HepG2 (cell line): ENCODE results near the gene KCTD13. TPM values are rescaled to one million over a fixed set of nuclear protein-coding genes. Genes with fewer than 3 reads are reported as not detected.

Source experiments
- BRCA1 ChIP-seq: sonication (generic); formaldehyde crosslinking; IDR thresholded peaks from 2 replicates; pipeline ENCODE4 v1.4.0; 2020; ENCODE audit warnings: missing genetic modification reagents
- CAMTA2 ChIP-seq: sonication (generic); formaldehyde crosslinking; IDR thresholded peaks from 2 replicates; pipeline ENCODE4 v1.4.0; 2020; ENCODE audit warnings: mild to moderate bottlenecking, missing genetic modification reagents, borderline replicate concordance
- CREM ChIP-seq, 2 experiments: sonication (generic) in 1 of 2; formaldehyde crosslinking in 1 of 2; IDR thresholded peaks; 2 replicates each; pipeline versions ENCODE4 v1.4.0 to v1.6.1; 2016 to 2020; ENCODE audit warnings: antibody characterized with exemption in 1 of 2, mild to moderate bottlenecking in 1 of 2, missing genetic modification reagents in 1 of 2
- ELF4 ChIP-seq: sonication (generic); formaldehyde crosslinking; IDR thresholded peaks from 2 replicates; pipeline ENCODE4 v1.5.0; 2020; ENCODE audit warnings: missing genetic modification reagents, mild to moderate bottlenecking, moderate library complexity, borderline replicate concordance
- GPN1 ChIP-seq: sonication (generic); formaldehyde crosslinking; IDR thresholded peaks from 2 replicates; pipeline ENCODE4 v1.5.1; 2020; ENCODE audit warnings: missing genetic modification reagents, borderline replicate concordance
- MXD4 ChIP-seq: IDR thresholded peaks from 2 replicates; pipeline ENCODE4 v1.6.1; 2016; ENCODE audit warnings: mild to moderate bottlenecking, missing biosample characterization, missing genetic modification reagents
- PHF8 ChIP-seq: sonication (generic); formaldehyde crosslinking; IDR thresholded peaks from 2 replicates; pipeline ENCODE4 v1.5.0; 2020; ENCODE audit warnings: missing genetic modification reagents
- ZNF230 ChIP-seq: sonication (generic); formaldehyde crosslinking; IDR thresholded peaks from 2 replicates; pipeline ENCODE4 v1.4.0; 2020; ENCODE audit warnings: mild to moderate bottlenecking, missing genetic modification reagents
- ZNF546 ChIP-seq: sonication (generic); formaldehyde crosslinking; conservative IDR thresholded peaks from 2 replicates; pipeline ENCODE4 v1.8.1; 2023; ENCODE audit warnings: mild to moderate bottlenecking, missing genetic modification reagents
- polyA plus RNA-seq, 8 experiments: library from polyadenylated mRNA; depleted of rRNA in 3 of 8; stranded (reverse) in 7 of 8; unstranded in 1 of 8; fragments of >200 nt; fragmentation: Illumina TruSeq in 4 of 8; extraction: Trizol in 4 of 8; gene quantifications; 2 replicates each; pipeline versions ENCODE4 v1.2.1 to v1.2.3, GENCODE V29; 2011 to 2016; ENCODE audit warnings: low read depth in 4 of 8, missing spikeins in 1 of 8, mixed read lengths in 1 of 8; ENCODE audit not compliant: insufficient read depth in 1 of 8
- total RNA-seq, 5 experiments: library from RNA; depleted of rRNA; stranded (reverse); fragments of >200 nt; fragmentation: Illumina TruSeq; extraction: Trizol; gene quantifications; 2 replicates each; pipeline ENCODE4 v1.2.3, GENCODE V29; 2016; ENCODE audit warnings: low read depth in 1 of 5
- TF ChIP-seq, protein P1 (sequence below): sonication (generic); formaldehyde crosslinking; IDR thresholded peaks from 2 replicates; pipeline ENCODE4 v1.5.0; 2020; ENCODE audit warnings: mild to moderate bottlenecking, missing genetic modification reagents, borderline replicate concordance
- TF ChIP-seq, protein P2 (sequence below): IDR thresholded peaks from 2 replicates; pipeline ENCODE4 v1.6.1; 2012; ENCODE audit warnings: inconsistent platforms
- TF ChIP-seq, protein P3 (sequence below): sonication (generic); formaldehyde crosslinking; IDR thresholded peaks from 2 replicates; pipeline ENCODE4 v1.4.0; 2020; ENCODE audit warnings: mild to moderate bottlenecking, missing genetic modification reagents
- TF ChIP-seq, protein P4 (sequence below): sonication (generic); formaldehyde crosslinking; IDR thresholded peaks from 2 replicates; pipeline ENCODE4 v1.8.1; 2022; ENCODE audit warnings: low read depth, mild to moderate bottlenecking, missing genetic modification reagents
- TF ChIP-seq, protein P5 (sequence below): sonication (generic); formaldehyde crosslinking; IDR thresholded peaks from 2 replicates; pipeline ENCODE4 v1.4.0; 2020; ENCODE audit warnings: missing genetic modification reagents
- TF ChIP-seq, protein P6 (sequence below): sonication (generic); formaldehyde crosslinking; IDR thresholded peaks from 2 replicates; pipeline ENCODE4 v1.4.0; 2020; ENCODE audit warnings: missing genetic modification reagents, borderline replicate concordance

Gene KCTD13
- total and polyA plus RNA-seq, 2 of the 13 experiments (the other 11 are each of a cell fraction or from before 2014, with no cell fraction given): 6.3 to 14.7 TPM

DNA sequence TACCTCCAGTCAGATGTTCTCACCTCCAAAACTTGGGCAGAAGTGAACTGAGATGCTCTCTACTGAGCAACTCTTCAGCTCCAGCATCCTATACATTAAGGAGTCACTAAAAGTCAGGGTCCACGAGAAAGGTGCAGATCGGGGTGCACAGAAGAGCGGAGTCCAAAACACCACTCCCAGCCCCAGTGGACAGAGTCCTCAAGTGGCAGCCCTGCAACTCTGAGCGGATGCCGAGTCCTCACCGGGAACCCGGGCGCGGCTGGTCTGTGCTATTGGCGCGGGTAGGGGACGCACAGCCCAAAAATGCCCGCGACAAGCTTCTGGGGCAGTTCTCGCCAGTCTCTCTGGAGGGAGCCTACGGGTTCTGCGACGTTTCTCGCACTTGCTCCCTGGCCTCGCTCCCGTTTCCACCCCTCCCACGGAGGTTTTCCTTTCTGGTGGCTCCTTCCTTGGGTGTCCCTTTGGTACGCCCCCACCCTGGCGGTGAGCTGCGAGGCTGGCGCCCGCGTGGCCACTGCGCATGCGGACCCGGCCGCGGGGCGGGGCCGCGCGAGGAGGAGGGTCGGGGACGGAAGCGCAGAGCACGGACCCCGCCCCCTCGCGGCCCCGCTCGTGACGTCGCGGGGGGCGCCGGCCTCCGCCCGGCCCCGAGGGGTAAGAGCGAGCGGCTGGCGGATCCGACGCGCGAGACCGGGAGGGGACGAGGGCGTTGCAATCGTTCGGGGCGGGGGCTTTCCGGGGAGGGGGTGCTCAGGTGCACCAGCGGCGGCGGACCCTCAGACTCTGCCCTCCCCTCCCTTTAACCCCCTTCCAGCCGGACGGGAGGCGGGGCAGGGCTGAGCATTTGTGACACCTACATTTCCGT lies 35.7 kb upstream of the KCTD13 start, which contains the start of gene TMEM219 (continued):
- TF ChIP-seq, protein P1, sequence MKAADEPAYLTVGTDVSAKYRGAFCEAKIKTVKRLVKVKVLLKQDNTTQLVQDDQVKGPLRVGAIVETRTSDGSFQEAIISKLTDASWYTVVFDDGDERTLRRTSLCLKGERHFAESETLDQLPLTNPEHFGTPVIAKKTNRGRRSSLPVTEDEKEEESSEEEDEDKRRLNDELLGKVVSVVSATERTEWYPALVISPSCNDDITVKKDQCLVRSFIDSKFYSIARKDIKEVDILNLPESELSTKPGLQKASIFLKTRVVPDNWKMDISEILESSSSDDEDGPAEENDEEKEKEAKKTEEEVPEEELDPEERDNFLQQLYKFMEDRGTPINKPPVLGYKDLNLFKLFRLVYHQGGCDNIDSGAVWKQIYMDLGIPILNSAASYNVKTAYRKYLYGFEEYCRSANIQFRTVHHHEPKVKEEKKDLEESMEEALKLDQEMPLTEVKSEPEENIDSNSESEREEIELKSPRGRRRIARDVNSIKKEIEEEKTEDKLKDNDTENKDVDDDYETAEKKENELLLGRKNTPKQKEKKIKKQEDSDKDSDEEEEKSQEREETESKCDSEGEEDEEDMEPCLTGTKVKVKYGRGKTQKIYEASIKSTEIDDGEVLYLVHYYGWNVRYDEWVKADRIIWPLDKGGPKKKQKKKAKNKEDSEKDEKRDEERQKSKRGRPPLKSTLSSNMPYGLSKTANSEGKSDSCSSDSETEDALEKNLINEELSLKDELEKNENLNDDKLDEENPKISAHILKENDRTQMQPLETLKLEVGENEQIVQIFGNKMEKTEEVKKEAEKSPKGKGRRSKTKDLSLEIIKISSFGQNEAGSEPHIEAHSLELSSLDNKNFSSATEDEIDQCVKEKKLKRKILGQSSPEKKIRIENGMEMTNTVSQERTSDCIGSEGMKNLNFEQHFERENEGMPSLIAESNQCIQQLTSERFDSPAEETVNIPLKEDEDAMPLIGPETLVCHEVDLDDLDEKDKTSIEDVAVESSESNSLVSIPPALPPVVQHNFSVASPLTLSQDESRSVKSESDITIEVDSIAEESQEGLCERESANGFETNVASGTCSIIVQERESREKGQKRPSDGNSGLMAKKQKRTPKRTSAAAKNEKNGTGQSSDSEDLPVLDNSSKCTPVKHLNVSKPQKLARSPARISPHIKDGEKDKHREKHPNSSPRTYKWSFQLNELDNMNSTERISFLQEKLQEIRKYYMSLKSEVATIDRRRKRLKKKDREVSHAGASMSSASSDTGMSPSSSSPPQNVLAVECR (CRISPR knock-in tag): peak; percentile 70; the same call in 1 of the 2 replicates
- TF ChIP-seq BRCA1 (CRISPR knock-in tag) (no peak; the same call in 1 of the 2 replicates), ZNF230 (CRISPR knock-in tag) (peak; percentile 51; the same call in 1 of the 2 replicates), ZNF546 (CRISPR knock-in tag) (no peak; the same call in 1 of the 2 replicates), GPN1 (0 out of 2 replicates have a peak, but pooled peaks have one; percentile 45), PHF8 (CRISPR knock-in tag) (peak; percentile 73), CAMTA2 (no peak), ELF4 (CRISPR knock-in tag) (peak; percentile 65; the same call in 1 of the 2 replicates), CREM (IDR thresholded peaks at IDR 0.05) (peak; percentile 16; the same call in 1 of the 2 replicates), CREM (CRISPR knock-in tag; IDR thresholded peaks at IDR 0.05) (no peak), MXD4 (peak; percentile 64)
- TF ChIP-seq, protein P2, sequence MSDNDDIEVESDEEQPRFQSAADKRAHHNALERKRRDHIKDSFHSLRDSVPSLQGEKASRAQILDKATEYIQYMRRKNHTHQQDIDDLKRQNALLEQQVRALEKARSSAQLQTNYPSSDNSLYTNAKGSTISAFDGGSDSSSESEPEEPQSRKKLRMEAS: peak; percentile 84
- TF ChIP-seq, protein P3, sequence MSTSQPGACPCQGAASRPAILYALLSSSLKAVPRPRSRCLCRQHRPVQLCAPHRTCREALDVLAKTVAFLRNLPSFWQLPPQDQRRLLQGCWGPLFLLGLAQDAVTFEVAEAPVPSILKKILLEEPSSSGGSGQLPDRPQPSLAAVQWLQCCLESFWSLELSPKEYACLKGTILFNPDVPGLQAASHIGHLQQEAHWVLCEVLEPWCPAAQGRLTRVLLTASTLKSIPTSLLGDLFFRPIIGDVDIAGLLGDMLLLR (CRISPR knock-in tag): peak; percentile 66; the same call in 1 of the 2 replicates
- TF ChIP-seq, protein P4, sequence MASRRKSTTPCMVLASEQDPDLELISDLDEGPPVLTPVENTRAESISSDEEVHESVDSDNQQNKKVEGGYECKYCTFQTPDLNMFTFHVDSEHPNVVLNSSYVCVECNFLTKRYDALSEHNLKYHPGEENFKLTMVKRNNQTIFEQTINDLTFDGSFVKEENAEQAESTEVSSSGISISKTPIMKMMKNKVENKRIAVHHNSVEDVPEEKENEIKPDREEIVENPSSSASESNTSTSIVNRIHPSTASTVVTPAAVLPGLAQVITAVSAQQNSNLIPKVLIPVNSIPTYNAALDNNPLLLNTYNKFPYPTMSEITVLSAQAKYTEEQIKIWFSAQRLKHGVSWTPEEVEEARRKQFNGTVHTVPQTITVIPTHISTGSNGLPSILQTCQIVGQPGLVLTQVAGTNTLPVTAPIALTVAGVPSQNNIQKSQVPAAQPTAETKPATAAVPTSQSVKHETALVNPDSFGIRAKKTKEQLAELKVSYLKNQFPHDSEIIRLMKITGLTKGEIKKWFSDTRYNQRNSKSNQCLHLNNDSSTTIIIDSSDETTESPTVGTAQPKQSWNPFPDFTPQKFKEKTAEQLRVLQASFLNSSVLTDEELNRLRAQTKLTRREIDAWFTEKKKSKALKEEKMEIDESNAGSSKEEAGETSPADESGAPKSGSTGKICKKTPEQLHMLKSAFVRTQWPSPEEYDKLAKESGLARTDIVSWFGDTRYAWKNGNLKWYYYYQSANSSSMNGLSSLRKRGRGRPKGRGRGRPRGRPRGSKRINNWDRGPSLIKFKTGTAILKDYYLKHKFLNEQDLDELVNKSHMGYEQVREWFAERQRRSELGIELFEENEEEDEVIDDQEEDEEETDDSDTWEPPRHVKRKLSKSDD (CRISPR knock-in tag): peak; percentile 66
- TF ChIP-seq, protein P5, sequence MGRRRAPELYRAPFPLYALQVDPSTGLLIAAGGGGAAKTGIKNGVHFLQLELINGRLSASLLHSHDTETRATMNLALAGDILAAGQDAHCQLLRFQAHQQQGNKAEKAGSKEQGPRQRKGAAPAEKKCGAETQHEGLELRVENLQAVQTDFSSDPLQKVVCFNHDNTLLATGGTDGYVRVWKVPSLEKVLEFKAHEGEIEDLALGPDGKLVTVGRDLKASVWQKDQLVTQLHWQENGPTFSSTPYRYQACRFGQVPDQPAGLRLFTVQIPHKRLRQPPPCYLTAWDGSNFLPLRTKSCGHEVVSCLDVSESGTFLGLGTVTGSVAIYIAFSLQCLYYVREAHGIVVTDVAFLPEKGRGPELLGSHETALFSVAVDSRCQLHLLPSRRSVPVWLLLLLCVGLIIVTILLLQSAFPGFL (CRISPR knock-in tag): 0 out of 2 replicates have a peak, but pooled peaks have one; percentile 38
- TF ChIP-seq, protein P6, sequence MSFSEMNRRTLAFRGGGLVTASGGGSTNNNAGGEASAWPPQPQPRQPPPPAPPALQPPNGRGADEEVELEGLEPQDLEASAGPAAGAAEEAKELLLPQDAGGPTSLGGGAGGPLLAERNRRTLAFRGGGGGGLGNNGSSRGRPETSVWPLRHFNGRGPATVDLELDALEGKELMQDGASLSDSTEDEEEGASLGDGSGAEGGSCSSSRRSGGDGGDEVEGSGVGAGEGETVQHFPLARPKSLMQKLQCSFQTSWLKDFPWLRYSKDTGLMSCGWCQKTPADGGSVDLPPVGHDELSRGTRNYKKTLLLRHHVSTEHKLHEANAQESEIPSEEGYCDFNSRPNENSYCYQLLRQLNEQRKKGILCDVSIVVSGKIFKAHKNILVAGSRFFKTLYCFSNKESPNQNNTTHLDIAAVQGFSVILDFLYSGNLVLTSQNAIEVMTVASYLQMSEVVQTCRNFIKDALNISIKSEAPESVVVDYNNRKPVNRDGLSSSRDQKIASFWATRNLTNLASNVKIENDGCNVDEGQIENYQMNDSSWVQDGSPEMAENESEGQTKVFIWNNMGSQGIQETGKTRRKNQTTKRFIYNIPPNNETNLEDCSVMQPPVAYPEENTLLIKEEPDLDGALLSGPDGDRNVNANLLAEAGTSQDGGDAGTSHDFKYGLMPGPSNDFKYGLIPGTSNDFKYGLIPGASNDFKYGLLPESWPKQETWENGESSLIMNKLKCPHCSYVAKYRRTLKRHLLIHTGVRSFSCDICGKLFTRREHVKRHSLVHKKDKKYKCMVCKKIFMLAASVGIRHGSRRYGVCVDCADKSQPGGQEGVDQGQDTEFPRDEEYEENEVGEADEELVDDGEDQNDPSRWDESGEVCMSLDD (CRISPR knock-in tag): no peak
